C4-2B (cell line): ENCODE measurements around the gene FZR1.

Experiments
- ZFX ChIP-seq: fragments of 450-650 bp; IDR thresholded peaks from 2 replicates; pipeline ENCODE4 v1.6.1; 2017
- TF ChIP-seq, protein P1 (sequence below): fragments of 450-650 bp; conservative IDR thresholded peaks from 2 replicates; pipeline ENCODE4 v1.5.1; 2017; ENCODE audit warnings: mild to moderate bottlenecking

DNA sequence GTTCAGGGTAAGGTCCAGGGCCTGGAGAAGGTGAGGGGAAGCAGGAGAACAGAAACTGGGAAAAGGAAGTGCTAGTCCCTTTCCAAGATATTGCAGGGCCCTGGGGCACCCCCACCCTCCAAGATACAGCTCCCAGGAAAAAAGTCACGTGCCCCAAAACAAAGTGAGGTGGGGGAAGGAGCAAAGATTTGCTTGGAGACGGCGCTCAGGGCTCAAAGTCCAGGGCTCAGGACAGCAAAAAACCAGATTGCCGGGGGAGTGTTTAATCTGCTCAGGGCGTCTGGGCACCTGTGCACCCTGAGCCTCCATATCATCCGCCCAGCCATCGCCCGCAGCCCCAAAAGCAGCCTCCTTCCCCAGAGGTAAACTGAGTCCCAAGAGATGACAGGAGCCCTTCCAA lies 32.1 kb upstream of the FZR1 start:
- TF ChIP-seq, protein P1, sequence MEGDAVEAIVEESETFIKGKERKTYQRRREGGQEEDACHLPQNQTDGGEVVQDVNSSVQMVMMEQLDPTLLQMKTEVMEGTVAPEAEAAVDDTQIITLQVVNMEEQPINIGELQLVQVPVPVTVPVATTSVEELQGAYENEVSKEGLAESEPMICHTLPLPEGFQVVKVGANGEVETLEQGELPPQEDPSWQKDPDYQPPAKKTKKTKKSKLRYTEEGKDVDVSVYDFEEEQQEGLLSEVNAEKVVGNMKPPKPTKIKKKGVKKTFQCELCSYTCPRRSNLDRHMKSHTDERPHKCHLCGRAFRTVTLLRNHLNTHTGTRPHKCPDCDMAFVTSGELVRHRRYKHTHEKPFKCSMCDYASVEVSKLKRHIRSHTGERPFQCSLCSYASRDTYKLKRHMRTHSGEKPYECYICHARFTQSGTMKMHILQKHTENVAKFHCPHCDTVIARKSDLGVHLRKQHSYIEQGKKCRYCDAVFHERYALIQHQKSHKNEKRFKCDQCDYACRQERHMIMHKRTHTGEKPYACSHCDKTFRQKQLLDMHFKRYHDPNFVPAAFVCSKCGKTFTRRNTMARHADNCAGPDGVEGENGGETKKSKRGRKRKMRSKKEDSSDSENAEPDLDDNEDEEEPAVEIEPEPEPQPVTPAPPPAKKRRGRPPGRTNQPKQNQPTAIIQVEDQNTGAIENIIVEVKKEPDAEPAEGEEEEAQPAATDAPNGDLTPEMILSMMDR, result no peak
- TF ChIP-seq ZFX, result no peak
